IPS DF 6.9 (cell line): ENCODE measurements around the gene PLD1.

Experiments used
- DNase-seq: peaks from one replicate; pipeline ENCODE4 v3.0.0-alpha.2; 2013; ENCODE audit warnings: low read depth, low spot score
- H3K27ac ChIP-seq: one replicate; pipeline ENCODE4 v1.5.1; 2013; ENCODE audit warnings: low read length, control low read depth
- H3K27me3 ChIP-seq: 2 replicates; pipeline ENCODE4 v1.6.1; 2013; ENCODE audit warnings: mild to moderate bottlenecking, low read length; ENCODE audit not compliant: control insufficient read depth, insufficient read depth
- H3K36me3 ChIP-seq: 2 replicates; pipeline ENCODE4 v1.6.1; 2013; ENCODE audit warnings: low read length; ENCODE audit not compliant: control insufficient read depth, insufficient read depth
- H3K4me1 ChIP-seq: 2 replicates; pipeline ENCODE4 v1.6.1; 2013; ENCODE audit warnings: low read length; ENCODE audit not compliant: control insufficient read depth, insufficient read depth
- H3K4me3 ChIP-seq: 2 replicates; pipeline ENCODE4 v1.5.1; 2013; ENCODE audit warnings: mild to moderate bottlenecking, low read length
- H3K9me3 ChIP-seq: 2 replicates; pipeline ENCODE4 v1.6.1; 2013; ENCODE audit warnings: low read length, inconsistent platforms; ENCODE audit not compliant: control insufficient read depth, insufficient read depth
- WGBS: extraction: QIAGEN DNeasy Blood & Tissue Kit; methylation state at CpG from one replicate; pipeline ENCODE4 v1.1.7; 2013; ENCODE audit warnings: mixed read lengths, missing lambda C conversion rate; ENCODE audit not compliant: insufficient read length, insufficient coverage; 5-methylcytosine and 5-hydroxymethylcytosine counted together

PLD1 gene

GRCh38 chr3:171598990-171599389 is 211.3 kb downstream of the PLD1 start:
- H3K27ac ChIP-seq: no peak overlapping the region
- H3K27me3 ChIP-seq: no peaks in the 10 kb centered on the region
- no peaks in the 10 kb centered on the region for H3K4me1 ChIP-seq
- H3K36me3 ChIP-seq: no peaks in the 10 kb centered on the region
- no CpG with 5 or more reads among the region's 3 CpGs for WGBS
- H3K4me3 ChIP-seq: no peak overlapping the region
- H3K9me3 ChIP-seq: no peaks in the 10 kb centered on the region
- no peak for DNase-seq

- Histone ChIP-seq H3K27me3 (no peaks in the 10 kb centered on the region), H3K36me3 (no peaks in the 10 kb centered on the region), H3K4me1 (no peaks in the 10 kb centered on the region), H3K27ac (no peak overlapping the region), H3K9me3 (no peaks in the 10 kb centered on the region), H3K4me3 (no peak overlapping the region)
- no peak for DNase-seq
Observed at GRCh38 chr3:171592786-171593185, 217.5 kb downstream of the PLD1 start.

GRCh38 chr3:171591070-171591469 is 219.2 kb downstream of the PLD1 start:
- Histone ChIP-seq H3K27me3 (no peaks in the 10 kb centered on the region), H3K4me3 (no peak overlapping the region), H3K36me3 (no peaks in the 10 kb centered on the region), H3K27ac (no peak overlapping the region), H3K4me1 (no peaks in the 10 kb centered on the region), H3K9me3 (no peaks in the 10 kb centered on the region)
- DNase-seq: no peak

- Histone ChIP-seq H3K9me3 (no peaks in the 10 kb centered on the region), H3K27ac (no peak overlapping the region), H3K4me3 (no peak overlapping the region), H3K4me1 (no peaks in the 10 kb centered on the region), H3K36me3 (no peaks in the 10 kb centered on the region), H3K27me3 (no peaks in the 10 kb centered on the region)
- no peak for DNase-seq
- WGBS: no CpG with 5 or more reads among the region's 3 CpGs
Observed at GRCh38 chr3:171586274-171586673, 224.0 kb downstream of the PLD1 start.

GRCh38 chr3:171585039-171585438 is 225.2 kb downstream of the PLD1 start:
- no peaks in the 10 kb centered on the region for H3K36me3 ChIP-seq
- no CpG with 5 or more reads among the region's 3 CpGs for WGBS
- no peak overlapping the region for H3K4me3 ChIP-seq

GRCh38 chr3:171584100-171584499 is 226.2 kb downstream of the PLD1 start:
- H3K27ac ChIP-seq: no peak overlapping the region
- no peaks in the 10 kb centered on the region for H3K27me3 ChIP-seq
- no peaks in the 10 kb centered on the region for H3K9me3 ChIP-seq
- no peaks in the 10 kb centered on the region for H3K4me1 ChIP-seq
- H3K36me3 ChIP-seq: no peaks in the 10 kb centered on the region
- H3K4me3 ChIP-seq: no peak overlapping the region
- no peak for DNase-seq

More at GRCh38 chr3:171585039-171585438, 225.2 kb downstream of the PLD1 start:
- Histone ChIP-seq H3K4me1 (no peaks in the 10 kb centered on the region), H3K27ac (no peak overlapping the region), H3K27me3 (no peaks in the 10 kb centered on the region), H3K9me3 (no peaks in the 10 kb centered on the region)
- no peak for DNase-seq

GRCh38 chr3:171574556-171575240 is 235.6 kb downstream of the PLD1 start:
- no peak for DNase-seq
- Histone ChIP-seq H3K4me1 (no peaks in the 10 kb centered on the region), H3K36me3 (no peaks in the 10 kb centered on the region), H3K4me3 (no peak overlapping the region), H3K27me3 (no peaks in the 10 kb centered on the region), H3K9me3 (no peaks in the 10 kb centered on the region), H3K27ac (no peak overlapping the region)
- WGBS: no CpG with 5 or more reads among the region's 6 CpGs

- WGBS: no CpG with 5 or more reads among the region's 7 CpGs
- no peak for DNase-seq
- no peak overlapping the region for H3K4me3 ChIP-seq
- H3K27me3 ChIP-seq: no peaks in the 10 kb centered on the region
- no peaks in the 10 kb centered on the region for H3K4me1 ChIP-seq
- no peaks in the 10 kb centered on the region for H3K9me3 ChIP-seq
- no peak overlapping the region for H3K27ac ChIP-seq
- H3K36me3 ChIP-seq: no peaks in the 10 kb centered on the region
Observed at GRCh38 chr3:171569571-171570132, 240.6 kb downstream of the PLD1 start.

GRCh38 chr3:171568766-171569165 is 241.5 kb downstream of the PLD1 start:
- Histone ChIP-seq H3K27me3 (no peaks in the 10 kb centered on the region), H3K36me3 (no peaks in the 10 kb centered on the region), H3K9me3 (no peaks in the 10 kb centered on the region), H3K4me3 (no peak overlapping the region), H3K4me1 (no peaks in the 10 kb centered on the region), H3K27ac (no peak overlapping the region)
- DNase-seq: no peak

GRCh38 chr3:171566803-171567422 is 243.4 kb downstream of the PLD1 start:
- no peaks in the 10 kb centered on the region for H3K36me3 ChIP-seq
- no peak overlapping the region for H3K4me3 ChIP-seq
- WGBS: no CpG with 5 or more reads among the region's 4 CpGs
- peaks cover 2% of the 10 kb centered on the region; the same call in 1 of the 2 replicates for H3K4me1 ChIP-seq
- no peaks in the 10 kb centered on the region for H3K9me3 ChIP-seq
- H3K27me3 ChIP-seq: no peaks in the 10 kb centered on the region
- no peak overlapping the region for H3K27ac ChIP-seq
- DNase-seq: no peak

- Histone ChIP-seq H3K36me3 (no peaks in the 10 kb centered on the region), H3K9me3 (no peaks in the 10 kb centered on the region), H3K27ac (no peak overlapping the region), H3K27me3 (no peaks in the 10 kb centered on the region), H3K4me1 (peaks cover 2% of the 10 kb centered on the region; the same call in 1 of the 2 replicates), H3K4me3 (no peak overlapping the region)
- DNase-seq: no peak
- no CpG with 5 or more reads among the region's 2 CpGs for WGBS
Observed at GRCh38 chr3:171565481-171566058, 244.7 kb downstream of the PLD1 start.
